ENCODE data around the gene MRPS18B. TPM values are rescaled to one million over a fixed set of nuclear protein-coding genes. Genes with fewer than 3 reads are reported as not detected.

The MRPS18B gene
- total and polyA plus RNA-seq, 4 donors, result 24.9 to 81.5 (median 53.6) TPM

DNA sequence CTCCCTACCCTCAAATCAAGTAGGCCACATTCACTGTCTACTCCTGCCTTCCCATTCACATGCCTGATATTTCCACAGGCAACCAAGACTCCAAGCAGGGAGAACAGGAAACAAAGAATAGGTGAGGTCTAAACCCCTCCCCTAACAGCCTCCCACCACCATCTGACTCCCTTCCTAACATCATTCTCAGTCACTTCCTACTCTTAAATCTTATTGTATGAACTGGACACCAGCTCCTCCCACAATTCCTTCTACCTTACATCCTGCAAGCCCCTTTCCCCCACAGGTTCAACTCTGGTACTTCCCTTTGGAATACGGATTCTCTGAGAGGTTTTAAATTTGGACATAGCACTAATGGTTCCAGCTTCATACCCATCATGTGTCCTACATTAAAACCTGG lies 28.3 kb downstream of the MRPS18B start:
- Histone ChIP-seq H3K4me1 (ENCODE audit: control insufficient read depth in 5 of 5, insufficient read depth in 5 of 5, low read length in 5 of 5) (peaks cover 0 to 10% (median 0%) of the 10 kb centered on the region in 5 donors), H3K36me3 (ENCODE audit: control insufficient read depth in 4 of 4, insufficient read depth in 4 of 4, low read length in 4 of 4) (peaks cover 2 to 28% (median 22%) of the 10 kb centered on the region in 4 donors), H3K9me3 (ENCODE audit: control insufficient read depth in 4 of 4, insufficient read depth in 3 of 4, low read length in 3 of 4) (no peaks in the 10 kb centered on the region), H3K27me3 (ENCODE audit: control insufficient read depth in 3 of 3, insufficient read depth in 3 of 3, low read length in 2 of 3) (no peaks in the 10 kb centered on the region), H3K9ac (ENCODE audit: insufficient read depth in 1 of 2, low read length in 2 of 2) (no peak overlapping the region), H3K27ac (ENCODE audit: low read depth in 1 of 2, low read length in 1 of 2) (no peak overlapping the region), H3K4me3 (no peak overlapping the region)
- TF ChIP-seq, protein P1, sequence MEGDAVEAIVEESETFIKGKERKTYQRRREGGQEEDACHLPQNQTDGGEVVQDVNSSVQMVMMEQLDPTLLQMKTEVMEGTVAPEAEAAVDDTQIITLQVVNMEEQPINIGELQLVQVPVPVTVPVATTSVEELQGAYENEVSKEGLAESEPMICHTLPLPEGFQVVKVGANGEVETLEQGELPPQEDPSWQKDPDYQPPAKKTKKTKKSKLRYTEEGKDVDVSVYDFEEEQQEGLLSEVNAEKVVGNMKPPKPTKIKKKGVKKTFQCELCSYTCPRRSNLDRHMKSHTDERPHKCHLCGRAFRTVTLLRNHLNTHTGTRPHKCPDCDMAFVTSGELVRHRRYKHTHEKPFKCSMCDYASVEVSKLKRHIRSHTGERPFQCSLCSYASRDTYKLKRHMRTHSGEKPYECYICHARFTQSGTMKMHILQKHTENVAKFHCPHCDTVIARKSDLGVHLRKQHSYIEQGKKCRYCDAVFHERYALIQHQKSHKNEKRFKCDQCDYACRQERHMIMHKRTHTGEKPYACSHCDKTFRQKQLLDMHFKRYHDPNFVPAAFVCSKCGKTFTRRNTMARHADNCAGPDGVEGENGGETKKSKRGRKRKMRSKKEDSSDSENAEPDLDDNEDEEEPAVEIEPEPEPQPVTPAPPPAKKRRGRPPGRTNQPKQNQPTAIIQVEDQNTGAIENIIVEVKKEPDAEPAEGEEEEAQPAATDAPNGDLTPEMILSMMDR (IDR thresholded peaks at IDR 0.05; ENCODE audit: control extremely low read depth, extremely low read depth), result no peak
- ATAC-seq (ENCODE audit: insufficient read depth, low FRiP score) (no peak), DNase-seq (no peak)
- 78 to 88% methylated on average over 1 of the region's 1 CpG for WGBS, 2 donors

DNA sequence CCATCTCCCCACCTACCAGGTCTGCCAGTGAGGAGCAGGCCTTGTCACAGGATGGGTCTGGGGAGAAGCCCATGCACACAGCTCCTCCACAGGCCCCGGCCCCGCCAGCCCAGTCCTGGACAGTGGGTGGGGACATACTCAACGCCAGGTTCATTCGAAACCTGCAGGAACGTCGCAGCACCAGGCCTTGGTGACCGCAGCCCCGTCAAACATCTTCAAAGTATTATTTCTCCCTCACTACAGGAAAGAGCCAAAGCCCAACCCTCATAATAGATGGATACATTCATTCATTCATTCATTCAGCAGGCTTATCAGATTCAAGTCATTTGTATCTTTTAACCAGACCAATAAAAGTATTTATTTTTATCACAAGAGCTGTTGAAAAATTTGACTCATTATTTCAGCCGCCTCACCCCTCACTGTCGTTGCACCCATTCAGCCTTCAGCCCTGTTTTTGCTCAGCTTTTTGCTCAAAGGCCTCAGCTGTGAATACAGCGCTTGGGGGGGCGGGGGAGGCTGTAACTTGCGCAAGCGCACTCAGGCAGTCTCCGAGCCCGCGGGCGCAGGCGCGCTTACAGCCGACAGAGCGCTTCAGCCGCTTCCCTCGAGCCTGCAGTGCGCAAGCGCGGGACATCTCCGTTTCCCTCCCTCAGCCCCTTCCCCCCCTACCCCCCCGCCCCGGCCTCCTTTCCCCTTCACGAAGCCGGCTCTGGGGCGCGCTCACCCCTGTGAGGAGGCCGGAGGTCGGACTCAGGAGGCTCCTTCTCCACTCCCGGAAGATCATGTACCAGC lies 29.0 kb downstream of the MRPS18B start, which contains the start of gene C6orf136:
C6orf136 (plus strand) TSS at position 684 of the 792 bp plus-strand sequence; CDS start at position 783, 99 bp downstream.
- peaks cover 0 to 10% (median 0%) of the 10 kb centered on the region in 5 donors for H3K4me1 ChIP-seq (ENCODE audit: control insufficient read depth in 5 of 5, insufficient read depth in 5 of 5, low read length in 5 of 5)
- DNase-seq (peak; percentile 93 to 96 (median 95)), ATAC-seq (ENCODE audit: insufficient read depth, low FRiP score) (peak; percentile 90)
- TF ChIP-seq, protein P1 (IDR thresholded peaks at IDR 0.05; ENCODE audit: control extremely low read depth, extremely low read depth), result no peak
- peak within 1 kb of the TSS; percentile 88 to 98 for H3K27ac ChIP-seq (ENCODE audit: low read depth in 1 of 2, low read length in 1 of 2)
- peak within 1 kb of the TSS; percentile 46 to 59 for H3K9ac ChIP-seq (ENCODE audit: insufficient read depth in 1 of 2, low read length in 2 of 2)
- H3K4me3 ChIP-seq, result peak within 1 kb of the TSS; percentile 77
- 12 to 19% methylated on average over 32 to 37 of the region's 37 CpGs for WGBS, 2 donors
- peaks cover 5 to 26% (median 19%) of the 10 kb centered on the region in 4 donors for H3K36me3 ChIP-seq (ENCODE audit: control insufficient read depth in 4 of 4, insufficient read depth in 4 of 4, low read length in 4 of 4)
- H3K27me3 ChIP-seq (ENCODE audit: control insufficient read depth in 3 of 3, insufficient read depth in 3 of 3, low read length in 2 of 3), result no peaks in the 10 kb centered on the region
- no peaks in the 10 kb centered on the region for H3K9me3 ChIP-seq (ENCODE audit: control insufficient read depth in 4 of 4, insufficient read depth in 3 of 4, low read length in 3 of 4)

DNA sequence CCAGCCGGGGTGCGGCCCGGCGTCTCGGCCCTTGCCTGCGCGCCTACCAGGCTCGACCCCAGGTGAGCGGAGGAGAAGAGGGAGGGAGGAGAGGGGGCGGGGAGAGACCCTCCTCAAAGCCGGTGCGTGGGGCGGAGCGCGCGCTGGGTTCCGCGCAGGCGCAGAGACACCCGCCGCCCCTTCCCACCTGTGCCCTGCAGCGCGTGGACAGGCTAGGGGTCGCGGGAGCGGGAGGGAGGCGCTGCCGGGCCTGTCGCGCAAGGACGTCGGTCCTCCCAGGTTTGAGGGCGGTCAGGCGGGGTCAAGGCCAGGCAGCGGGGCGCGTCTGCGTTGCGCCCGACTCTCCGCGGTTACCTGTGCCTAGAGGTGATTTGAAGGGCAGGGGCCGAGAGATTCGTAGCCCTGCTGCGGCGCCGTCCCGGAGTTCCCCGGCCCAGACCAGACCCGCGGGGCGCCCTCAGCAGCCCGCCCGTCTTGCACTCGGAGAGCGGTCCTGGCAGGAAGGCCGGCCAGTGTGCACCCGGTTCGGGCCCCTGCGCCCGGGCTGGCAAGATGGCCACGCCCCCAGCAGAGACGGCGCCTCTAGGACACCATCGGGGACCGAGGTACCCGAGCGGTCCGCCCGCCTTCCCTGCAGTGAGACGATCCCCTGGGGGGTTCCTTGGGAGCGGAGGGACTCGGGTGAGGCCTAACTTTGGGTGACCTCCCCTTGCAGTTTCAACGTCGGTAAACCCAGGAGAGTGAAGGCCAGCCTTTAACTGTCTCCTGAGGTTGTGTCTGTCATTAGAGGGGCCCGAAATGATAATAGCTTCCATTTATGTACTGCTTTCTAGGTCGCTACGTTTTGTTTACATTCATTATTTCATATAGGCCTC lies 29.8 kb downstream of the MRPS18B start:
- TF ChIP-seq, protein P1 (IDR thresholded peaks at IDR 0.05; ENCODE audit: control extremely low read depth, extremely low read depth), result no peak
- H3K9me3 ChIP-seq (ENCODE audit: control insufficient read depth in 4 of 4, insufficient read depth in 3 of 4, low read length in 3 of 4), result no peaks in the 10 kb centered on the region
- H3K9ac ChIP-seq (ENCODE audit: insufficient read depth in 1 of 2, low read length in 2 of 2), result peak overlapping the region; percentile 46 to 59
- H3K36me3 ChIP-seq (ENCODE audit: control insufficient read depth in 4 of 4, insufficient read depth in 4 of 4, low read length in 4 of 4), result peaks cover 11 to 23% (median 18%) of the 10 kb centered on the region in 4 donors
- DNase-seq, result peak; percentile 58 to 73 (median 60)
- H3K27me3 ChIP-seq (ENCODE audit: control insufficient read depth in 3 of 3, insufficient read depth in 3 of 3, low read length in 2 of 3), result no peaks in the 10 kb centered on the region
- peak; percentile 84 for ATAC-seq (ENCODE audit: insufficient read depth, low FRiP score)
- peak overlapping the region; percentile 88 to 98 for H3K27ac ChIP-seq (ENCODE audit: low read depth in 1 of 2, low read length in 1 of 2)
- H3K4me3 ChIP-seq, result peak overlapping the region; percentile 77
- 0 to 1% methylated on average over 49 to 78 of the region's 78 CpGs for WGBS, 2 donors
- H3K4me1 ChIP-seq (ENCODE audit: control insufficient read depth in 5 of 5, insufficient read depth in 5 of 5, low read length in 5 of 5), result peaks cover 0 to 10% (median 0%) of the 10 kb centered on the region in 5 donors

Data from lung (tissue), 12 donors.